GM19351 (cell line): Measurements from ENCODE around the gene POC1A.

ENCODE experiments used
- ATAC-seq: cut with Tn5 transposase; IDR thresholded peaks from one replicate; pipeline ENCODE4 v1.9.1; 2021; ENCODE audit warnings: mild to moderate bottlenecking, moderate library complexity; ENCODE audit not compliant: unreplicated experiment

The POC1A gene

DNA sequence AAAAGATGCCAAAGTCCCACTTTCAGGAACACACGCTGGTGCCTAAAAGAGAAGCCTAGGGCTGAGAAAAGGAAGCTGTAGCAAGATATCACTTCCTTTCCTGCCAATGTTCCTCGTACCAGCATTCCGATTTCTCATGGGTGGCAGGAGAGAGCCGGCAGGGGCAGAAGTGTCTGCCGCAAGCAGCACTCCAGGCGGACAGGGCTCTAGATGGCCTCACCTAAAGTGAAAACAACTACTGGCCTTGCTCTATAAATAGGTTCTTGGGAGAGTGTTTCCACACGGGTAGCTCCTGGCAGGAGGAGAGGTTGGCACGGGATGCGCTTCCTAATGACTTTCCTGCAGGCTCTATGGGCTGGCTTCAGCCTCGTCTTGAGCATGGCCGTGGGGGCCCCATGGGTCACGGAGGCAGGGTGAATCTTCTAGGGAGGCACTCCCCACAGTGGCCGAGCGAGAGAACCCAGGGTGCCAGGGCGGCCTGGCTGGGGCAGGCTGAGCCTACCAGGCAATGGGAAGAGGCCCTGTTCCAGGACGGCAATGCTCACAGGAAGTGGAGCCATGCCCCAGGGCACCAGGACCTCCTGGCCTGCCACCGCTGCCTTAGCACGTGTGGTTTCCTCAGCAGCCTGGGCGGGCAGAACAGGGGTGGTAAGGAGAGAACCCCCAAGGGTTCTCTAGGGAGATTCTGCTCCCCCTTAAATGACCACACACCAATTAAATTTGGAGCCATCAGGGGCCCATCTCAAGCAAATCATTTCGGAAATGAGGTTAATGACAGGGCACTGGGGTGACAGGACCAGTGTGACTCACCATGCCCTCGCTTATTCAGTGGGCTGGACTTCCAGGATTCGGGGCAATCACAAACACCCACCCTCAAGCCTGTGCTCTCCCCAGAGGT is 83.2 kb downstream of the POC1A start:
- ATAC-seq = no peak

GRCh38 chr3:52069855-52070254 is 84.4 kb downstream of the POC1A start:
- ATAC-seq = no peak

- ATAC-seq = no peak
Observed at GRCh38 chr3:52069135-52069534, 85.1 kb downstream of the POC1A start.

DNA sequence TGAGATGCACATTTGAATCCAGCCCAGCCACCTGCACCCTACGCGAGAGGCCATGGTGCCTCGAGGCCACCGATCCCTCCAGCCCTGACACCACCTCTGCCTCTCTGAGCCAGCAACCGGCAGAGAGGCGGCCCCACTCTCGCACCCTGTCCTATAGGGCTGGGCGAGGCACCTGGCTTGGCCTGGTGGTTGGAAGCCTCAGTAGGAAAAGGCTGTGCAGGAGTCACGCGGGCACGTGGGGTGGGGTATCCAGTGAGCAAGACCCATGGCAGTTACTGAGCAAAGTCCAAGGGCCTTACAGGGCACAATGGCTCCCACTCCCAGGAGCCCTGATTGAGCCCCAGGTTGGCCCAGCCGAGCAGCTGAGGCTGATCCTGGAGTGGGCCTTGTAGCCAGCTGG is 85.5 kb downstream of the POC1A start:
- no peak for ATAC-seq

GRCh38 chr3:52068055-52068571 is 86.1 kb downstream of the POC1A start:
- ATAC-seq = no peak

DNA sequence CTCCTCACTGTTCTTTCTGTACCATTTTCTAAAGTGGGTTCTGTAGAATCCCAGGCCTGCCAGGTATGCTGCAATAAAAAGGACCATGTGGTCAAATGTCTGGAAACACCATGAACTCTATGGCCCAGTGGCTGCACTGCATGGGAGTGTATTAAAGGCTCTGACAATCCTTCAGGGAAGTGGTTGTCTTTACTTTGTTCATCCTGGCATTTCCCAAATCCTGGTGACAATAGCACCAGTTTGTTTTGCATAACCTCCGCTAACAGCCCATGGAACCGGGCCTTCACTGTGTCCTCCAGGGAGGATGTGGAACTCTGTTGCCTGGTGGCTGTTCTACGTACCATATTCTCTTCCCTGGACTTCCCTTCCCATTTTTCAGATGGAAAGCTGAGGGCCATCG is 86.7 kb downstream of the POC1A start:
- no peak for ATAC-seq

- ATAC-seq = no peak
Observed at GRCh38 chr3:52067046-52067445, 87.2 kb downstream of the POC1A start.

GRCh38 chr3:52065264-52065756 is 88.9 kb downstream of the POC1A start:
- ATAC-seq = no peak

GRCh38 chr3:52064561-52064960 is 89.7 kb downstream of the POC1A start:
- ATAC-seq = no peak

DNA sequence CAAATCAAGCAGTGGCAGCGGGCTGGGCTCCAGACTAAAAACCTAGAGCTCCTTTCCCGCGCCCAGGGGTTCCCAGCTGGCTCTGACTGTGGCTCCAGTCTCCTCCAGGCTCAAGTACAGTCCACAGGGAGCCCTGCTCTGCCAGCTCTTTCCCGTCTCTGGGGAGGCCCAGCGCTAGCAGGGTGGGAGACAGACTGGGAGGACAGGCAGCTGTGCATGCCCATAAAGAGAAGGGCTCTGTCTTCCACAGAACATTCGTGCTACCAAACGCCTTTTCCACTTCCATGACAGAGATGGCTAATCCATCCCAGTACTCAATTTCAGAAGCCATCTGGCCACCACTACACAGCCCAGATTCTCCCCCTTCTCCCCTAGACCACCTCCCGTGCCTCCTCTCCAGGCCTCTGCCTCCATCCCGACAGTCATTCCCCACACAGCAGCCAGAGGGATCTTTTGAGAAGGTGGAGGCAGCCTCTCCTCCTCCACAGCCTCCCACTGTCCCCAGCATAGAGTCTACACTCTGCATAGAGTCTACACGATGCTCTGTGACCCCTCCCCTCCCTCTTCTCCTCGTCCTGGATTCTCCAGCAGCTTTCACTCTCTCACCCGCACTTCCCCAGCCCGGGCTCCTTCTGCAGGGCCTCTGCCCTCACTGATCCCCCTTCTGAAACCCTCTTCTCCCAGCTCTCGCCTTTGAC is 91.0 kb downstream of the POC1A start:
- no peak for ATAC-seq

- ATAC-seq = peak; percentile 50
Observed at GRCh38 chr3:52062505-52062904, 91.7 kb downstream of the POC1A start.

DNA sequence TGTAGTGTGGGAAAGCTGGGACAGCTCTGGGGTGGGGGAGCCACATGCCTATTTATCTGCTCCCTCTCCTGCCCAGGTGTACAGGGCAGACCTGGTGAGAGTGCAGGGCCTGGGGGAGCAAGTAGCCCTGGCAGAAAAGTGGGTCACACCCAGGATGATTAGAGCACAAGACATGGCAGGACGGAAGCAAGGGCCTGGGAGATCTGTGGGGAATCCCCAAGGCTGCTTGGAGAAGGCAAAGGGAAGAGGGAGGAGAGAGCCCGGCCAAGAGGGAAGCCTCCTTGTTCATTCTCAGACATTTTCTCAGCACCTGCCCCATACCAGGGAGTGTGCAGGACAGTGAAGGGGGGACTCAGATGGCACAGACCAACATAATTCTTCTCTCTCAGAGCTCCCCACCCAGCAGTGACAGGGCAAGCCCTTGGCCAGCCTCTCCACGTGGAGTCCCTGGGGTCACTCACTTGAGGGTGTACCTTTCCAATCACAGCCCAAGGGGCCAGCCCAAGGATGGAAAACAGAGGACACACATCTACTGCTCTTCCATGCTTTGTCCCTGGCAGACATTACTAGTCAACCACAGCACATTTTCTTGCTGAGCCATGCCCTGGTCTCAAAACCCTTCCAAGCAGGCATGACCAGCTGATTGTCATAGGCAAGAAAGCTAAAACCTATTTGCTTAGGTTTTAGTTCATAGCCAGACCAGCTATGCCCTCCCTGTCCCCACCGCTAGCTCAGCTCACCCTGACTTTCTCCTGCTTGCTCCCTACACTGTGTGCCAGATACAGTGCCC is 92.9 kb downstream of the POC1A start:
- no peak for ATAC-seq

- no peak for ATAC-seq
Observed at GRCh38 chr3:52059781-52060180, 94.4 kb downstream of the POC1A start.

DNA sequence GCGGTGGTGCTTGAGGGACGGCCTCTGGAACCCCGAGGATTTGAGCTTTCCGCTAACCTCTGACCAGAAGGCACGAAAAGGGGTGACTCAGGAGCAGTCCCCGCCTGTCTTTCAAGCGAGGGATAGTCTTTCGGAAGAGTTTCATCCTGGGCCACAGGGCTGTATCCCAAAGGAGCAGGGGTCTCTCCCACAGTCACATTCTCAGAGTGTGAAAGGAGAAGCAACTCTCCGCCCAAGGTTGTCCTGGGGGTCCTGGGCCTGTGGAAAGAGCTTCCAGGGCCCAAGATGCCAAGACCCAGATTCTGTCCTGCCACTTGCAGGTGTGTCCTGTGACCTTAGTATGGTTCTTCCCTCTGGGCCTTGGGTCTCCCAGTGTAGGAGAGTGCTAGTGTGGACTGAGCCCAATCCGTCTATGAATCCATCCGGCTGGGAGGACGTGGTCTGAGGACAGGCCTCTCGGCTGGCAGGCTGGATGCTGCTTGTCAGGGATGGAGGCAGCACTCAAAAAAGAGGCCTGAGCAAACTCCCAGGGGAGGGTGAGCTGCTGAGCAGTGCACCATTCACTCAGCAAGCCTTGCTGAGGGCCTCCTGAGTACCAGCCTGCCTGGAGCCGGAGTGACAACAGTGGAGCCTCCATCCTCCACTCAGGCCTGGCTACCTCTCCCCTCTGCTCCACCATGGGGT is 96.3 kb downstream of the POC1A start:
- ATAC-seq = no peak

GRCh38 chr3:52056968-52057811 is 97.0 kb downstream of the POC1A start:
- ATAC-seq = peak; percentile 81

DNA sequence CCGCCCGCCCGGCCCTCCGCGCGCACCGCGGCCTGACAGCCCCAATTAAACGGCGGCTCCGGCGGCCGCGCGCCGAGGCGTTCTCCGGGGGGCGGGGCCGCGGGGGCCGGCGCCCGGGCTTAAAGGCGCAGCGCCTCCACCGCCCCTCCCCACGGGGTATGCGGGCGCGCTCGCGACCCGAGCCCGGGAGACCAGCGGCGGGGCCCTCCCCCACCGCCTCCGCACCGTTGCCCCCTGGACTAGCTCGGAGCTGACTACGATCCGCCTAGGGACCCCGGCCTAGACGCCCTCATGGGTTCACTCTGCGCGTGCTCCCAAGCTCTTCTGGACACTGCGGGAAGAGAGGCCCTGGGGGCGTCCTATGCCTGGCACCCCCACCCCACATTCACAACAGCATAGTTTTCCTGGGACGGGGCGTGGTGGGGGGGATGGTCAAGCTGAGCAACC is 97.7 kb downstream of the POC1A start, which contains the start of gene DUSP7:
TSS of gene DUSP7 (minus strand) at position 51 of the 447 bp plus-strand sequence. CDS start 205 bp downstream, outside the sequence.
- peak; percentile 29 for ATAC-seq

DNA sequence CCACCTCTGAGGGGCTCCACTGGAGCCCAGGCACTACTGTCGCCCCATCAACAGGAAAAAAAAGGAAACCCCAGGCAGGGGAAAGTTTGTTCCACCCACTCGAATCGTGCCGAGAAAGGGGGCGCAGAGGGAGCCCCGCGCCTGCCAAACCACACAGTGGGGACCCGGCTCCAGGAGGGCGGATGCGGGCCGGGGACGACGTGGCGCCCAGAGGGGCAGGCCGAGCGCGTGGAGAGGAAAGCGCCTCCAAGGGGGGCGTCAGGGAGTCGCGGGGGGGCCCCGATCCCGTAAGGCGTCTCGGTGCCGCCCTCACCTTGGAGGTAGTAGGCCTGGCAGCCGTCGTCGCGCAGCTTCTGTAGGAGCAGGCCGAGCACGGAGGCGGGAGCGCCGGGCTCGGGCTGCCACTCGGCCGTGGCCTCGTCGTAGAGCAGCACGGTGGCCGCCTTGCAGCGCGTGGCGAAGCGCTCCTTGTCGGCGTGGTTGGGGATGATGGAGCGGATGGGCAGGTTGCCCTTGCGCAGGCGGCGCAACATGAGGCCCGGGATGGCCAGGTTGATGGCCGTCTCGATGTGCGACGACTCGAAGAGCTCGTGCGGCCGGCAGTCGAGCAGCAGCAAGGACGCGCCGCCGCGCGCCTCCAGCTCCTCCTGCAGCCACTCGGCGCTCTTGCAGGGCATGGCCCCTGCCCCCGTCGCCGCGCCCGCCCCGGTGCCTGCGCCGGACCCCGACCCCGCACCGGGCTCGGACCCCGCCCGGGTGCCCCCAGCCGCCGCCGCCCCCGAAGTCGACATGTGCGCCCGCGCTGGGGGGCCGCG is 98.5 kb downstream of the POC1A start:
- peak; percentile 23 for ATAC-seq
